ENCODE measurements around the gene C6orf163. TPM values are rescaled to one million over a fixed set of nuclear protein-coding genes. Genes with fewer than 3 reads are reported as not detected.

Gene C6orf163
- total and polyA plus RNA-seq, 2 donors (not counting 1 experiment from before 2014, with no cell fraction given): 0.57 to 10.0 TPM

GRCh38 chr6:87315071-87315470 lies 29.5 kb upstream of the C6orf163 start:
- Mint-ChIP-seq H3K4me1 (no peaks in the 10 kb centered on the region), H3K27ac (no peak overlapping the region), H3K27me3 (peaks cover 17% of the 10 kb centered on the region), H3K9me3 (ENCODE audit: insufficient read depth) (no peaks in the 10 kb centered on the region), H3K4me3 (no peak overlapping the region)
- 100% methylated on average over 3 of the region's 3 CpGs for WGBS (ENCODE audit: insufficient coverage)
- ChIA-PET CTCF (no interaction called here), POLR2A (no interaction called here)
- Histone ChIP-seq H3K27ac (ENCODE audit: low read length in 2 of 2) (no peak overlapping the region), H3K27me3 (replicated peaks in 1 of 4; ENCODE audit: control extremely low read depth in 1 of 4, control insufficient read depth in 3 of 4, insufficient read depth in 4 of 4, low read length in 3 of 4) (peaks cover 0 to 9% (median 6%) of the 10 kb centered on the region in 4 experiments), H3K36me3 (replicated peaks in 1 of 2; ENCODE audit: control extremely low read depth in 1 of 2, control insufficient read depth in 1 of 2, extremely low read depth in 1 of 2, insufficient read depth in 2 of 2, low read length in 1 of 2) (no peaks in the 10 kb centered on the region), H3K9me3 (ENCODE audit: control extremely low read depth in 1 of 3, control insufficient read depth in 2 of 3, insufficient read depth in 1 of 3, low read length in 2 of 3) (no peaks in the 10 kb centered on the region), H3K4me1 (ENCODE audit: control insufficient read depth in 2 of 2, insufficient read depth in 2 of 2, low read length in 2 of 2) (no peaks in the 10 kb centered on the region), H4K20me1 (ENCODE audit: control insufficient read depth, insufficient read depth, low read length, poor library complexity, severe bottlenecking) (no peaks in the 10 kb centered on the region), H3K4me3 (ENCODE audit: control extremely low read depth in 1 of 5, extremely low read depth in 1 of 5, insufficient read depth in 1 of 5, low read depth in 2 of 5, low read length in 4 of 5) (no peak overlapping the region), H2AFZ (ENCODE audit: insufficient read depth, low read depth, low read length, poor library complexity, severe bottlenecking) (no peak overlapping the region), H3K9ac (ENCODE audit: low read length) (no peak overlapping the region), H3K4me2 (replicated peaks; ENCODE audit: low read depth, low read length, poor library complexity, severe bottlenecking) (no peak overlapping the region), H3K79me2 (ENCODE audit: control insufficient read depth, insufficient read depth, low read length) (no peaks in the 10 kb centered on the region)
- ATAC-seq (ENCODE audit: low read depth): no peak
- DNase-seq: no peak
- no peak for TF ChIP-seq CTCF (IDR thresholded peaks at IDR 0.05)
- no peak for TF ChIP-seq EZH2 (IDR thresholded peaks at IDR 0.05; ENCODE audit: borderline replicate concordance, insufficient read depth, low read depth, low read length, poor library complexity, severe bottlenecking)
- intact Hi-C loops (cut with micrococcal nuclease): no loop called here

GRCh38 chr6:87319271-87319987 lies 25.2 kb upstream of the C6orf163 start:
- no peaks in the 10 kb centered on the region for H3K9me3 ChIP-seq (ENCODE audit: control extremely low read depth in 1 of 3, control insufficient read depth in 2 of 3, insufficient read depth in 1 of 3, low read length in 2 of 3)
- H3K27me3 ChIP-seq (replicated peaks in 1 of 4; ENCODE audit: control extremely low read depth in 1 of 4, control insufficient read depth in 3 of 4, insufficient read depth in 4 of 4, low read length in 3 of 4): peaks cover 0 to 7% (median 5%) of the 10 kb centered on the region in 4 experiments
- ATAC-seq (ENCODE audit: low read depth) (no peak), DNase-seq (no peak)
- H3K4me3 ChIP-seq (ENCODE audit: control extremely low read depth in 1 of 5, extremely low read depth in 1 of 5, insufficient read depth in 1 of 5, low read depth in 2 of 5, low read length in 4 of 5): no peak overlapping the region
- H3K27me3 Mint-ChIP-seq: peaks cover 7% of the 10 kb centered on the region
- no peak overlapping the region for H3K27ac ChIP-seq (ENCODE audit: low read length in 2 of 2)
- H3K4me2 ChIP-seq (replicated peaks; ENCODE audit: low read depth, low read length, poor library complexity, severe bottlenecking): no peak overlapping the region
- H3K9me3 Mint-ChIP-seq (ENCODE audit: insufficient read depth): no peaks in the 10 kb centered on the region
- H2AFZ ChIP-seq (ENCODE audit: insufficient read depth, low read depth, low read length, poor library complexity, severe bottlenecking): no peak overlapping the region
- intact Hi-C loops (cut with micrococcal nuclease): no loop called here
- H3K36me3 ChIP-seq (replicated peaks in 1 of 2; ENCODE audit: control extremely low read depth in 1 of 2, control insufficient read depth in 1 of 2, extremely low read depth in 1 of 2, insufficient read depth in 2 of 2, low read length in 1 of 2): no peaks in the 10 kb centered on the region
- no peak for TF ChIP-seq CTCF (IDR thresholded peaks at IDR 0.05)
- TF ChIP-seq EZH2 (IDR thresholded peaks at IDR 0.05; ENCODE audit: borderline replicate concordance, insufficient read depth, low read depth, low read length, poor library complexity, severe bottlenecking): no peak
- no peaks in the 10 kb centered on the region for H4K20me1 ChIP-seq (ENCODE audit: control insufficient read depth, insufficient read depth, low read length, poor library complexity, severe bottlenecking)
- no peak overlapping the region for H3K9ac ChIP-seq (ENCODE audit: low read length)
- peaks cover 4 to 13% of the 10 kb centered on the region in 2 donors for H3K4me1 ChIP-seq (ENCODE audit: control insufficient read depth in 2 of 2, insufficient read depth in 2 of 2, low read length in 2 of 2)
- CTCF ChIA-PET: no interaction called here
- no peak overlapping the region for H3K27ac Mint-ChIP-seq
- H3K4me1 Mint-ChIP-seq: peaks cover 21% of the 10 kb centered on the region
- POLR2A ChIA-PET: no interaction called here
- H3K4me3 Mint-ChIP-seq: no peak overlapping the region
- no CpG with 5 or more reads among the region's 3 CpGs for WGBS (ENCODE audit: insufficient coverage)
- H3K79me2 ChIP-seq (ENCODE audit: control insufficient read depth, insufficient read depth, low read length): peaks cover 16% of the 10 kb centered on the region

All from B cell (primary cell).